ENCODE data around the gene ABCF3. TPM values are rescaled to one million over a fixed set of nuclear protein-coding genes. Genes with fewer than 3 reads are reported as not detected.

ABCF3 gene
- total and polyA plus RNA-seq, 2 of the 13 experiments (the other 11 are each of a cell fraction or from before 2014, with no cell fraction given), result 38.8 to 46.5 TPM

- TF ChIP-seq ZBTB37 (CRISPR knock-in tag; IDR thresholded peaks at IDR 0.05), result no peak
- TF ChIP-seq E2F1 (CRISPR knock-in tag; IDR thresholded peaks at IDR 0.05), result no peak; the same call in 1 of the 2 replicates
- no peak for TF ChIP-seq ZNF646 (CRISPR knock-in tag; IDR thresholded peaks at IDR 0.05)
- TF ChIP-seq ZNF790 (CRISPR knock-in tag; IDR thresholded peaks at IDR 0.05; ENCODE audit: borderline replicate concordance), result no peak
- no peak for TF ChIP-seq U2AF2 (IDR thresholded peaks at IDR 0.05; ENCODE audit: low read depth, low read length)
- TF ChIP-seq BCLAF1 (IDR thresholded peaks at IDR 0.05), result no peak
- TF ChIP-seq ZNF607 (CRISPR knock-in tag; IDR thresholded peaks at IDR 0.05; ENCODE audit: borderline replicate concordance), result no peak
- TF ChIP-seq NFKB2 (CRISPR knock-in tag; IDR thresholded peaks at IDR 0.05; ENCODE audit: borderline replicate concordance), result peak; percentile 72; the same call in 1 of the 2 replicates
- TF ChIP-seq ZNF281 (CRISPR knock-in tag; IDR thresholded peaks at IDR 0.05; ENCODE audit: borderline replicate concordance), result no peak
- no peak for TF ChIP-seq ZBTB7A (CRISPR knock-in tag; IDR thresholded peaks at IDR 0.05)
- peak; percentile 77 for TF ChIP-seq ZNF883 (CRISPR knock-in tag; IDR thresholded peaks at IDR 0.05; ENCODE audit: not compliant biosample characterization)
- TF ChIP-seq ZNF383 (CRISPR knock-in tag; IDR thresholded peaks at IDR 0.05; ENCODE audit: borderline replicate concordance), result no peak
Observed at GRCh38 chr3:184174646-184175492, 11.1 kb upstream of the ABCF3 start, which contains the start of gene AP2M1 (continued).

Measured in HepG2 (cell line).